ENCODE measurements around the gene NRG3.

Gene NRG3

DNA sequence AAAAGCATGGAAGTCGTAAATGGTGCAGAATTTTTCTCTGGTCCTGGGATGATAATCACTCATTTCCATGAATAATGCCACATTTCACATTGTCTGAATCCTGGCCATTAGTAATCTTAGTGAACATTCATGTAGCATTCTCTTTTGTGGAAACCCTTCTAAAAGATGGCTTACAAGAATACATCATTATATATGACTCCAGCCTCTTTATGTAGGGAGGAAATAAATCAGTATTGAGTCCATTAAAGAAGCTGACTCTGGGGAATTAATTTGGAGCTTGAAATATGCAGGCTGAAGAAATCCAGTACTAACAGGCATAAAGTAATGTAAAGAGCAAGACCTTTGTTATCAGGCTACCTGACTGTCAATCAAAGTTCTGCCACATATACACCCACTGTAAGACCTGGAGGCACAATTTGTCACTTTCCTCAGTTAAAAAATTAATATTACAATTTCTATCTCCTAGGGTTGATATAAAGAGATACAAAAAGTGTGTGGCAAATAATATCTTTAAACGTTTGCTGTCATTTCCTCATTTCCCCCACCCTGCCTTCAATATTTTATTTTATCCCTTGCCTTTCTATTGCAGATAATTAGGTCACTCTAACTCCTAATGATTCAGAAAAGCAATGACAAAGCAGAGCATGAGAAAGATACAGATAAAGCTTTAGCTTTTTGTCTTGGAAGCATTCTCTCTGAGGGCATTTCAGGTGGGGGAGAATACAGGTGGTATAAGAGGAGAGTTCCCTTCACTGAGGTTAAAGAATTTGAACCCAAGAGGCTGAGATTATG lies 1142.3 kb downstream of the NRG3 start:
- TF ChIP-seq, protein P1, sequence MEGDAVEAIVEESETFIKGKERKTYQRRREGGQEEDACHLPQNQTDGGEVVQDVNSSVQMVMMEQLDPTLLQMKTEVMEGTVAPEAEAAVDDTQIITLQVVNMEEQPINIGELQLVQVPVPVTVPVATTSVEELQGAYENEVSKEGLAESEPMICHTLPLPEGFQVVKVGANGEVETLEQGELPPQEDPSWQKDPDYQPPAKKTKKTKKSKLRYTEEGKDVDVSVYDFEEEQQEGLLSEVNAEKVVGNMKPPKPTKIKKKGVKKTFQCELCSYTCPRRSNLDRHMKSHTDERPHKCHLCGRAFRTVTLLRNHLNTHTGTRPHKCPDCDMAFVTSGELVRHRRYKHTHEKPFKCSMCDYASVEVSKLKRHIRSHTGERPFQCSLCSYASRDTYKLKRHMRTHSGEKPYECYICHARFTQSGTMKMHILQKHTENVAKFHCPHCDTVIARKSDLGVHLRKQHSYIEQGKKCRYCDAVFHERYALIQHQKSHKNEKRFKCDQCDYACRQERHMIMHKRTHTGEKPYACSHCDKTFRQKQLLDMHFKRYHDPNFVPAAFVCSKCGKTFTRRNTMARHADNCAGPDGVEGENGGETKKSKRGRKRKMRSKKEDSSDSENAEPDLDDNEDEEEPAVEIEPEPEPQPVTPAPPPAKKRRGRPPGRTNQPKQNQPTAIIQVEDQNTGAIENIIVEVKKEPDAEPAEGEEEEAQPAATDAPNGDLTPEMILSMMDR (IDR thresholded peaks at IDR 0.05; ENCODE audit: insufficient read depth, low read depth, low read length, missing control alignments), result no peak
- no peak overlapping the region for H3K4me3 ChIP-seq (ENCODE audit: low read depth, low read length)
- no peak for DNase-seq (ENCODE audit: low read depth)

DNA sequence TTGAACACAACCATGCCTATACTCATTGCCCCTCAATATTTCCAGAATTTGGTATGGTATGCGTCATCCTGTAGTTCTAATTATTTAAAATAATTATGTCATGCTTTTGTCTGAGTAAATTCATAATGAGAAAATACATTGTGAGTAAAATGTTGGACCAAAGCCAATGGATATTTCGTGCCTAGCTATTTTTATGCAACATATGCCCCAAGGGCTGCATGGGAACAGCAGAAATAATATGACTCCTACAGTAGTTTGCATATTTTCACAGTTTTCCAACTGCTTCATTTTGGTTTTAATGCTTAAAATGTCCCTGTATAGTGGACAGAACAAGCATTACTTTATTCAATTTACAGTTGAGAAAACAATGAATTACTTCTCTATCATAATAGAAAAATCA lies 1148.7 kb downstream of the NRG3 start:
- no peak overlapping the region for H3K4me3 ChIP-seq (ENCODE audit: low read depth, low read length)
- no peak for DNase-seq (ENCODE audit: low read depth)
- TF ChIP-seq, protein P1 (IDR thresholded peaks at IDR 0.05; ENCODE audit: insufficient read depth, low read depth, low read length, missing control alignments), result no peak

Data from GM12865 (cell line).